ENCODE measurements around the gene TECPR1. TPM values are rescaled to one million over a fixed set of nuclear protein-coding genes. Genes with fewer than 3 reads are reported as not detected.

TECPR1 gene
- total and polyA plus RNA-seq, 2 donors (not counting 3 experiments of a cell fraction or from before 2014, with no cell fraction given): 12.3 to 97.5 TPM

GRCh38 chr7:98297626-98298286, 45.7 kb upstream of the TECPR1 start:
- no peak overlapping the region for H3K4me2 ChIP-seq (ENCODE audit: insufficient read depth, low read length)
- DNase-seq (ENCODE audit: low read depth, low spot score) (no peak), FAIRE-seq (no peak)
- TF ChIP-seq CTCF (IDR thresholded peaks at IDR 0.05; ENCODE audit: extremely low read depth in 1 of 2, insufficient read depth in 1 of 2, low read depth in 1 of 2, low read length in 2 of 2): no peak
- TF ChIP-seq POLR2A (IDR thresholded peaks at IDR 0.05; ENCODE audit: low read depth, low read length): no peak
- no peak for TF ChIP-seq MYC (IDR thresholded peaks at IDR 0.05; ENCODE audit: low read depth, low read length)
- TF ChIP-seq JUN (IDR thresholded peaks at IDR 0.05; ENCODE audit: borderline replicate concordance, insufficient read depth, insufficient read length, low read depth): no peak
- TF ChIP-seq FOS (IDR thresholded peaks at IDR 0.05; ENCODE audit: borderline replicate concordance, insufficient read depth, low read length): no peak
- no peak for TF ChIP-seq MAX (IDR thresholded peaks at IDR 0.05; ENCODE audit: insufficient read depth, insufficient read length)
- TF ChIP-seq POLR2AphosphoS5 (IDR thresholded peaks at IDR 0.05; ENCODE audit: insufficient read depth, low read depth, low read length): no peak
- no peak for TF ChIP-seq EZH2 (IDR thresholded peaks at IDR 0.05; ENCODE audit: borderline replicate concordance, low read depth, low read length, severe bottlenecking)
- no peak for TF ChIP-seq GATA2 (IDR thresholded peaks at IDR 0.05; ENCODE audit: insufficient read depth, insufficient read length, low read depth, low read length)
- H3K27me3 ChIP-seq (ENCODE audit: control insufficient read depth in 2 of 2, insufficient read depth in 2 of 2, low read length in 2 of 2): no peaks in the 10 kb centered on the region
- no TSS peak for BruUV-seq (replicated peaks)
- intact Hi-C loops (cut with micrococcal nuclease): loop anchor here (10.0 kb wide), 1 partner anchor 537 kb away; no protein-coding TSS in a partner anchor
- H3K9me1 ChIP-seq (replicated peaks; ENCODE audit: control insufficient read depth, extremely low read depth, insufficient read depth, low read length): no peaks in the 10 kb centered on the region
- no peak overlapping the region for H3K4me3 ChIP-seq (replicated peaks in 1 of 3; ENCODE audit: insufficient read depth in 1 of 3, low read depth in 1 of 3, low read length in 3 of 3)
- H3K9ac ChIP-seq (replicated peaks; ENCODE audit: extremely low read depth, insufficient read depth, low read length): no peak overlapping the region
- ChIA-PET POLR2A (no interaction called here), CTCF (interaction anchor here (1.2 to 1.6 kb wide), 2 partner anchors 104 to 543 kb away, joined by 4 to 5 read pairs; no protein-coding TSS in a partner anchor)
- H2AFZ ChIP-seq (ENCODE audit: low read depth, low read length): no peak overlapping the region
- no peaks in the 10 kb centered on the region for H3K9me3 ChIP-seq (replicated peaks; ENCODE audit: control insufficient read depth, insufficient read depth, low read length)
- no peaks in the 10 kb centered on the region for H3K4me1 ChIP-seq (ENCODE audit: control insufficient read depth, extremely low read depth, insufficient read depth, low read length)
- peaks cover 0 to 11% of the 10 kb centered on the region in 2 experiments for H3K36me3 ChIP-seq (ENCODE audit: control insufficient read depth in 2 of 2, extremely low read depth in 1 of 2, insufficient read depth in 2 of 2, low read length in 2 of 2)
- dilution Hi-C loops (cut with MboI; ENCODE audit: extremely low pct_ligation_motif_present, low sequenced_read_pairs): no loop called here
- H3K79me2 ChIP-seq (ENCODE audit: control insufficient read depth, insufficient read depth, low read length): peaks cover 4% of the 10 kb centered on the region
- H4K20me1 ChIP-seq (replicated peaks; ENCODE audit: control insufficient read depth, extremely low read depth, insufficient read depth, low read length): no peaks in the 10 kb centered on the region
- no peak overlapping the region for H3K27ac ChIP-seq (ENCODE audit: insufficient read depth, low read depth, low read length)
